Erythroblast (primary cell): ENCODE results near the gene TMEM164.

Experiments used
- GATA1 ChIP-seq: IDR thresholded peaks from 2 replicates; pipeline ENCODE4 v1.6.1; 2011; ENCODE audit warnings: low read depth, mild to moderate bottlenecking, control low read depth, low read length, moderate library complexity
- POLR2A ChIP-seq: IDR thresholded peaks from 2 replicates; pipeline ENCODE4 v1.6.1; 2011; ENCODE audit warnings: mild to moderate bottlenecking, low read length

- TF ChIP-seq POLR2A (no peak), GATA1 (no peak)
Observed at GRCh38 chrX:110182865-110183264, 180.0 kb downstream of the TMEM164 start.
